GM19025 (cell line): ENCODE results near the gene RUNDC1.
"Not testable (repeated sequence)": the region's sequence is repeated elsewhere in the genome, so short reads cannot be mapped to it uniquely, and the experiment has no call there.

Experiments
- ATAC-seq: cut with Tn5 transposase; IDR thresholded peaks from one replicate; pipeline ENCODE4 v1.9.1; 2021; ENCODE audit warnings: mild to moderate bottlenecking, low read depth, moderate library complexity; ENCODE audit not compliant: unreplicated experiment

The RUNDC1 gene

DNA sequence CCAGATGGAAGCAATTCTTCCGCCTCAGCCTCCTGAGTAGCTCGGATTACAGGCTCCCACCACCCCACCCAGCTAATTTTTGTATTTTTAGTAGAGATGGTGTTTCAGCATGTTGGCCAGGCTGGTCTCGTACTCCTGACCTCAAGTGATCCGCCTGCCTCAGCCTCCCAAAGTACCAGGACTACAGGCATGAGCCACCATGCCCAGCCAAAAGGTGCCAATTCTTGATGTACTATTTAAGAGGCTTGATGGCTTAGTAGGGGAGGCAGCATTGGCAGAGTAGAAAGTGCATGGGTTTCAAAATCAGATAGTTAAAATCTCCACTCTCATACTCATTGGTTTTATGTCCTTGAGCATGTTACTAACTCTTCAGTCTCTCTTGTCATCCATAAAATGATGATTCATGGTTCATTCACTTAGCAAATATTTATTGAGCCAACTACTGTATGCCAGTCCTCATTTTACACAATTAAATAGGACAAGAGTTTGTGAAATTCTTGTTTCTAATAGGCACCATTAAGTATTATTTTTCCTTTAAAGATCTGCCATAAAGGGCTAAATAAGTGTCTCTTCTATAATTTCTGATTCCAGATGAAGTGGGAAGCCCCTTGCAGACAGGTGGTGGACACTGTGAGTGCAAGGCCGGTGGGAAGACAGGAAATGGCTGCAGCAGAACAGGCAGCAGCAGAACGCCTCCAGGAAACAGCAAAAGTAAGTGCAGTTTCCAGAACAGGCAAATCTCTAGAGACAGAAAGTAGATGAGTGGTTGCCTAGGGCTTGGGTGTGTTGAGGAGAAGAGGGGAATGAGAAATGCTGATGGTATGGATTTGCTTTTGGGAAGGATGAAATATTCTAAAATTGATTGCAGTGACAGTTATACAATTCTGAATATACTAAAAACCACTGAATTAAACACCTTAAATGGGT lies 9.6 kb downstream of the RUNDC1 start:
- ATAC-seq = no peak

DNA sequence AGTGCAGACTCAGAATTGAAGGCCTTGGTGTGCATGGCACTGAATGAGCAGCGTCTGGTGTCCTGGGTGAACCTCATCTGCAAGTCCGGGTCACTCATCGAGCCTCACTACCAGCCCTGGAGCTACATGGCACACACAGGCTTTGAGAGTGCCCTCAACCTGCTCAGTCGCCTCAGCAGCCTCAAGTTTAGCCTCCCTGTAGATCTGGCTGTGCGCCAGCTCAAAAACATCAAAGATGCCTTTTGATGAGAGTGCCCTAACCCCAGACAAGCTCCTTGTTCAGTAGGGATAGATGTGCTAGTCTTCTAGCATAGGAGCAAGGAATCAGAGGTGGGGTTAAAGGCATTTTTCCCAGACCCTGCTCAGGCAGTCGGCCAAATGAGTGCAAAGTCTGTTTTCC lies 11.1 kb downstream of the RUNDC1 start:
- no peak for ATAC-seq

DNA sequence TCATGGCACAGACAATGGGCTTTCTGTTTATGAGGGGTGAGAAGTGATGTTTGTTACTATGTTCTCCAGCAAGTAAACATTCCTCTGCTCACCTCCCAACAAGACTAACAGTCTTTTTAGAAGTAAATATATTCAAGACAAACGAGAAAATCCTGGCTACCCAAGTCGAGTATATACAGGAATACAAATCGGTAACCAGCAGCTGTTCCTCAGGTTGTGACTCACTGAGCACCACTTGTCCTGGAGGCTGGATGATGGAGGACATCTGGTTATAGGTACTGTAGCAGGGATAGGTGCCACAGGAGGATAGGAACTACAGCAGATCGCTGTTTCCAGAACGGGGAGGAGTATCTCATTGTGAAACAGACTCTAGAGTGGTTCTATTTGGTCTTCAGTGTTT lies 12.5 kb downstream of the RUNDC1 start:
- ATAC-seq = no peak

- not testable (repeated sequence) for ATAC-seq
These were observed 13.5 kb downstream of the RUNDC1 start for GRCh38 chr17:42993913-42994312.

DNA sequence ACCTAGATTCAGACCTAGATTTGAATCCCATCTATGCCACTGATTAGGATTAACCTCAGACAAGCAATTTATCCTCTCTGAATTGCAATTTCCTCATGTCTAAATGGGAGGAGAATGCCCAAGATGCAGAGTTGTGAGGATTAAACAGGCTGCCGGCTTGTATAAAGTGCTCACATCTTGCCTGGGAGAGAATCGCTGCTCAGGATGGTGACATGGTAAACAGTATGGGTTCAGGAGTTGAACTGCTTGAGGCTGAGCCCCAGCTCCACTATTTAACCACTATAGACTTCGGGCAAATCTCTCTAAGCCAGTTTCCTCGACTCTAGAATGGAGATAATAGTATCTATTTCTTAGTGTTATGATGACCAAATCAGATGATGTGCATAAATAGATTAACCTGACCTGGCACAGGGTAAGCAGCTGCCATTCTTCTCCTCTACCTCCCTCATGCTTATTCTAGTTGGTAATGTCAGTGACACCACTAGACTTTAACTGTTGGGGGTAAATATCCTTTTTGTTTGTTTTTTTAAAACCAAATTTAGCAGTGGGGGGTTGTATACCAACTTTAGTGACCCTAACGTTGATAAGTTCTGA lies 17.1 kb downstream of the RUNDC1 start:
- no peak for ATAC-seq

- peak; percentile 95 for ATAC-seq
These were observed 17.9 kb downstream of the RUNDC1 start, which contains the start of gene RPL27 for GRCh38 chr17:42997984-42998938. Gene RPL27, plus strand, starts transcription at chr17:42998419. Its CDS starts 332 bp downstream, at chr17:42998751.

DNA sequence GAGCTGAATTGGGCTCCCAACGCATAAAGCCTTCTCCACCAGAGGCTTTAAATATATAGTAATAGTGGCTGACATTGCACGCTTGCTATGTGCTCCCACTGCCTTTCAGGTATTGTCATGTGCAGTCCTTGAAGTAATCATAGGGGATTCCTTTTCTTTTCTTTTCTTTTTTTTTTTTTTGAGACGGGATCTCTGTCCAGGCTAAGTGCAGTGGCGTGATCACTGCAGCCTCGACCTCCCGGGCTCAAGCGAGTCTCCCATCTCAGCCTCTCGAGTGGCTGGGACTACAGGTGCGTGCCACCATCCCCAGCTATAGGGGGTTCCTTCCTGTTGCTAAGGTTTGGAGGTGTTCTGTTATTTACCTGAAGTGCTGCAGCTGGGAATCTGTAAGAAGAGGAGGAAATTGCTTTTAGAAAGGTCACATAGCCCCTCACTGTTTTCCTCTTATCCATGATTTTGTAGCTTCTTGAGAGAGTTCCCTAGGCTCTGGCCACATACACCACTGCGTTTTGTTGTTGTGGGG lies 18.7 kb downstream of the RUNDC1 start:
- ATAC-seq = no peak

DNA sequence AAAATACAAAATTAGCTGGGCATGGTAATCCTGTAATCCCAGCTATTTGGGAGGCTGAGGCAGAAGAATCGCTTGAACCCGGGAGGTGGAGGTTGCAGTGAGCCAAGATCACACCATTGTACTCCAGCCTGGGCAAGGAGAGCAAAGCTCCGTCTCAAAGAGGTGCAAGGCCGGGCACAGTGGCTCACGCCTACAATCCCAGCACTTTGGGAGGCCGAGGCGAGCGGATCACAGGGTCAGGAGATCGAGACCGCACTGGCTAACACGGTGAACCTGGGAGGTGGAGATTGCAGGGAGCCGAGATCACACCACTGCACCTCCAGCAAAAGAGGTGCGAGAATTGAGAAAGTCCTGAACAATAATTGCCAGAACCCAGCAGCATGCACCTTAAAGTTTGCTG lies 20.5 kb downstream of the RUNDC1 start:
- not testable (repeated sequence) for ATAC-seq

DNA sequence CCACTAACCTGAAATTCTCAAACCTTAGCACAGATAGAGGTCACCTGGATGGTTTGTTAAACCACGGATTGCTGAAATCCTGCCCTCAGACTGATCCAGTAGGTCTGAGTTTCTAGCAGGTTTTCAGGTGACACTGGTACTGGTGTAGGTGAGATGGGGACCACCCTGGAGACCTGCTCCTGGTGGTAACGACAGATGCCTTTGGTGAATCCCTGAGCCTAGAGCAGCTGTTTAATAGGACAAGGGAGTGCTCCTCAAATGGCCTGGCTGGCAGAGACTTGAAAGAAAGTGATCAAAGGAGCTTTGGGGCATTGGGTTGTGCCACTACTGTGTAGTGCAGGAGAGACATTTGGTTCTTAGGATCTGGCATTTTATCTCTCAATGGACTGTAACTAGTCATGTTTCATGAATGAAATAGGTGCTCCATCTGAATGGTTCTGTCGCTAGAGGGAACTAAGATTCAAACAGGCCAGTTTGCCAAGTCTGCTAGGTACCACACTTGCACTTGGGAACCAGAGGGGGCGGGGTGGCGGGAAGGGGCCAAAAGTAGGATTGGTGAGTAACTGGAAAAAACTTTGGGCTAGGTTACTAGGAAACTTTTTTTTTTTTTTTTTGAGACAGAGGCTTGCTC lies 23.3 kb downstream of the RUNDC1 start:
- ATAC-seq = no peak

- peak; percentile 81 for ATAC-seq
These were observed 26.5 kb downstream of the RUNDC1 start, which contains the start of gene IFI35 for GRCh38 chr17:43006639-43007551. Gene IFI35, plus strand, starts transcription at chr17:43006784. Its CDS starts 164 bp downstream, at chr17:43006948.

- ATAC-seq = no peak
These were observed 30.4 kb downstream of the RUNDC1 start for GRCh38 chr17:43010667-43011308.

DNA sequence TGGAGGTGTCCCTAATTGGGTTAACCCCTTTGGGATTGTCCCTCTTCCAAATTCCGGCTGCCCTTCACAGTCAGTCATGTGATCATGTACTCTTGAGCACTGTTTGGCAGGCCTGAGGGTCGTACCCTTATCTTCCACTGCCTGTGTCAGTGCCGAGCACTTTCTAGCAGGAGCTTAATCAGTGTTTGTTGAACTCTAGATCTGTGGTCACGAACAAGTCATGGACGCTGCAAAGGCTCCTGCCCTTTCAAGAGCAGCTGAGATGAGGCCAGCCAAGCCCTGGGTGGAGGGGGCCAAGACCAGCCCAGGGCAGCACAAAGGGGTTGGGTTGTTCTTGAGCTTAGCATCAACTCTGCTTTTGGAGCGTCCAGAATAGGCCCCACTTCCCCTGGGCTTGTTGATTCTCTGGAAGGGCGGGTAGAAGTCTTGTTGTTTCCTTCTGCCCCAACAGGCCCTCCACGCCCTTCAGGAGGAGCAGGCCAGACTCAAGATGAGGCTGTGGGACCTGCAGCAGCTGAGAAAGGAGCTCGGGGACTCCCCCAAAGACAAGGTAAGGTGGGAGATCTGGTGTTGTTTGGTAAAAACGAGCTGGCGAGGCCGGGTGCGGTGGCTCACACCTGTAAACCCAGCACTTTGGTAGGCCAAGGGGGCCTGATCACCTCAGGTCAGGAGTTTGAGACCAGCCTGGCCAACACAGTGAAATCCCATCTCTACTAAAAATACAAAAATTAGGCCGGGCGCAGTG lies 31.5 kb downstream of the RUNDC1 start:
- no peak for ATAC-seq

DNA sequence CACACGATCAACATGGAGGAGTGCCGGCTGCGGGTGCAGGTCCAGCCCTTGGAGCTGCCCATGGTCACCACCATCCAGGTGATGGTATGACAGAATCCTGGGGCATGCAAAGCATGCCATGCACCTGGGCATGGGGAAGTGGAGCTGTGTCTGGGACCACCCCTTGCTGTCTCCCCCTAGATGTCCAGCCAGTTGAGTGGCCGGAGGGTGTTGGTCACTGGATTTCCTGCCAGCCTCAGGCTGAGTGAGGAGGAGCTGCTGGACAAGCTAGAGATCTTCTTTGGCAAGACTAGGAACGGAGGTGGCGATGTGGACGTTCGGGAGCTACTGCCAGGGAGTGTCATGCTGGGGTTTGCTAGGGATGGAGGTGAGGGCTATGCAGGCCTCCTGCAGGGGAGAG lies 32.9 kb downstream of the RUNDC1 start:
- no peak for ATAC-seq

- no peak for ATAC-seq
These were observed 33.8 kb downstream of the RUNDC1 start for GRCh38 chr17:43014020-43014648.

DNA sequence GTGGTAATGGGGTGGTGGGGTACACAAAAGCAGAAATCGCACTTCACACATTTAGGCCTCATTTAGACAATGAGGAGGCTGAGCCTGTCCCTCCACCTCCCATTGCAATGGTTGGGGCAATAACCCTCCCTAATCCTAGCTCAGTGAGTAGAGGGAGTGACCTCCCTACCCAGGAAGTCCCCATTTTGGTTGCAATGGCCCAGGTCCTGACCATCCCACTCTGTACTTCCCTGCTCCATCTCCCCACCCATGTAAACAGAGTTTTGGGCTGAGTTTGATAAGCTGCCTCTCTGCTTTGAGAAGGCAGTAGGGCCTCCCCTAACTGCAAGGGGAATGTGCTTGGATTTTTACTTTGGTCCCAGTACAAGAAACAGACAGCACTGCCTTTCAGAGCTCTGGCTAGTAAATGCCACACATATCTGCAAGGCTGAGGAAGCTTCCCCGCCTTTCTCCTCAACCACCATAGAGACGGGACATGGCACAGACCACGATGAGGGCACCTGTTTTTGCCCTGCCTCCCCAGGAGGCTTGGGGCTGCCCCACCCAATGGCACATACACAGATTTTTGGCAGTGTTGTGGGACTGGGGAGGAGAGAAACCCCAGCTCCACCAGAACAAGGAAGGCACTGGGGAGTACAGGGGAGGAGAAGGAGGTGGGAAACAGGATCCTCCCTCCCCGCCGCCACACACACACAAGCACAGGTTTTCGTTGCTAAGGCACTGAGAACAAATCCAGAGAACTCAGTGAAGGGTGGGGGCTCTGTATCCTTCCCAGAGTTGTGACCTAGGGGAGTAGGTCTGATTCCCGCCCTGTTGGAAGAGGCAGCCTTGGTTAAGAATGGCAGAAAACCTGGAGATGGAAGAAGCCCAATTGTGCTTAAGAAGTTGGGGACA lies 34.5 kb downstream of the RUNDC1 start:
- no peak for ATAC-seq

DNA sequence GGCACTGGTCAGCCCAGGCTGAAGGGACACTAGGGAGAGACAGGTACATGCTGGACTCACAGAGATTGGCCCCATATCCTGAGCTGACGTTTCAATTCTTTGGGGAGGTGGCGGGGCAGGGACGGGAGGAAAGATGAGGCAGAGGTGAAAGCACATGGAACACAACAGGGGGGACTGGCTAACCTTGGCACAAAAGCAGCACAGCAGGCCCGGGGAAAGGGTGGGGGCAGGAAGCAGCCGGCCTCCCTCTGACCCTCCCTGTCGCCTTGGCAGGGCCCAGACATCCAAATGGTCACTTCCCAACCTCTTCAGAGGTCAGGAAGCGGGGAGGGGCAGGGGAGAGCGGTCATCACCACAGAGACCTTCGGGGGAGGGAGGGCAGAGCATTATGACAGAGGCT lies 35.2 kb downstream of the RUNDC1 start:
- ATAC-seq = no peak
